GM13976 (cell line): Measurements from ENCODE around the gene PON2.
"Not testable (repeated sequence)": the region's sequence is repeated elsewhere in the genome, so short reads cannot be mapped to it uniquely, and the experiment has no call there.

ENCODE experiments used
- DNase-seq: peaks from one replicate; pipeline ENCODE4 v3.0.0; 2012; ENCODE audit warnings: low spot score
- CTCF ChIP-seq: IDR thresholded peaks from 2 replicates; pipeline ENCODE4 v1.5.1; 2012; ENCODE audit warnings: borderline replicate concordance, mild to moderate bottlenecking; ENCODE audit not compliant: insufficient read depth; ENCODE audit errors: extremely low read depth, missing control alignments, control extremely low read depth
- in situ Hi-C: fragments of 300-500 bp; cut with MboI; formaldehyde crosslinking; loops from one replicate; pipeline ENCODE4 v1.12.0; 2022; ENCODE audit warnings: low sequenced_read_pairs, mixed read lengths, inconsistent platforms; ENCODE audit not compliant: unreplicated experiment

The PON2 gene

GRCh38 chr7:95469848-95470247 lies 35.0 kb upstream of the PON2 start:
- DNase-seq = no peak
- no peak for TF ChIP-seq CTCF
- in situ Hi-C loops = no loop called here

GRCh38 chr7:95469187-95469586 lies 34.4 kb upstream of the PON2 start:
- in situ Hi-C loops = no loop called here
- no peak for TF ChIP-seq CTCF
- DNase-seq = no peak

- no peak for TF ChIP-seq CTCF
- in situ Hi-C loops = no loop called here
Measured at GRCh38 chr7:95467912-95468607, 33.2 kb upstream of the PON2 start.

GRCh38 chr7:95460653-95461052 lies 25.8 kb upstream of the PON2 start:
- in situ Hi-C loops, DNase-seq: not testable (repeated sequence)

More at GRCh38 chr7:95467912-95468607, 33.2 kb upstream of the PON2 start:
- DNase-seq = no peak

- no peak for TF ChIP-seq CTCF
- DNase-seq = no peak
- in situ Hi-C loops = no loop called here
Measured at GRCh38 chr7:95457947-95458346, 23.1 kb upstream of the PON2 start.

GRCh38 chr7:95454438-95455045 lies 19.7 kb upstream of the PON2 start:
- in situ Hi-C loops = no loop called here
- no peak for DNase-seq
- TF ChIP-seq CTCF = no peak

- in situ Hi-C loops = no loop called here
- DNase-seq = no peak
- no peak for TF ChIP-seq CTCF
Measured at GRCh38 chr7:95446618-95447017, 11.8 kb upstream of the PON2 start.
